ENCODE measurements around the gene MED28.

DNA sequence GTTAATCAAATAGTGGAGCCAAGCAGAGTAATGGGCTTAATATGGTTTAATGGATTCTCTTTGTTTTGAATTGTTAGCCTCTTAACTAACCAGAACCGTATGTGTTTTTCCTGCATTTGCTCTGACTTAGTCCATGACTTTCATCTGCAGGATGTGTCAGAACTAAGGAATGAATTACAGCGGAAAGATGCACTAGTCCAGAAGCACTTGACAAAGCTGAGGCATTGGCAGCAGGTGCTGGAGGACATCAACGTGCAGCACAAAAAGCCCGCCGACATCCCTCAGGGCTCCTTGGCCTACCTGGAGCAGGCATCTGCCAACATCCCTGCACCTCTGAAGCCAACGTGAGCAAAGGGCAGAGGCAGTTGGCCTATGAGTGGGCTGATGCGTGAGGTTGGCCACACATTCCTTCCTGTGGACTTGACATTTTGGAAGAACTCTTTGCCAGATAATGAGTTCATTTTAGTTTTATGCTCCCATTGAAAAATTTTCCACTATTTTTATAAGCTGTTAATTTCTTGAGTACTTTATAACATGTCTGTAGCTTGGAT lies 9.1 kb downstream of the MED28 start:
- TF ChIP-seq, protein P1, sequence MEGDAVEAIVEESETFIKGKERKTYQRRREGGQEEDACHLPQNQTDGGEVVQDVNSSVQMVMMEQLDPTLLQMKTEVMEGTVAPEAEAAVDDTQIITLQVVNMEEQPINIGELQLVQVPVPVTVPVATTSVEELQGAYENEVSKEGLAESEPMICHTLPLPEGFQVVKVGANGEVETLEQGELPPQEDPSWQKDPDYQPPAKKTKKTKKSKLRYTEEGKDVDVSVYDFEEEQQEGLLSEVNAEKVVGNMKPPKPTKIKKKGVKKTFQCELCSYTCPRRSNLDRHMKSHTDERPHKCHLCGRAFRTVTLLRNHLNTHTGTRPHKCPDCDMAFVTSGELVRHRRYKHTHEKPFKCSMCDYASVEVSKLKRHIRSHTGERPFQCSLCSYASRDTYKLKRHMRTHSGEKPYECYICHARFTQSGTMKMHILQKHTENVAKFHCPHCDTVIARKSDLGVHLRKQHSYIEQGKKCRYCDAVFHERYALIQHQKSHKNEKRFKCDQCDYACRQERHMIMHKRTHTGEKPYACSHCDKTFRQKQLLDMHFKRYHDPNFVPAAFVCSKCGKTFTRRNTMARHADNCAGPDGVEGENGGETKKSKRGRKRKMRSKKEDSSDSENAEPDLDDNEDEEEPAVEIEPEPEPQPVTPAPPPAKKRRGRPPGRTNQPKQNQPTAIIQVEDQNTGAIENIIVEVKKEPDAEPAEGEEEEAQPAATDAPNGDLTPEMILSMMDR (IDR thresholded peaks at IDR 0.05): no peak
- TF ChIP-seq POLR2AphosphoS5 (IDR thresholded peaks at IDR 0.05) (no peak), POLR2A (IDR thresholded peaks at IDR 0.05; ENCODE audit: low read depth) (no peak), EP300 (IDR thresholded peaks at IDR 0.05) (no peak)

Measured in esophagus muscularis mucosa (tissue), 4 donors.